Retina (tissue), 1 donor: ENCODE data around the gene RELN.

ENCODE experiments used
- DNase-seq: peaks from one replicate; pipeline ENCODE4 v3.0.0-alpha.2; 2016

The RELN gene

GRCh38 chr7:103446049-103446520 lies 543.4 kb downstream of the RELN start, which contains the start of gene SLC26A5:
TSS of gene SLC26A5 (minus strand) at chr7:103446207. CDS start at chr7:103421514, 24,693 bp downstream.
- peak; percentile 23 for DNase-seq

DNA sequence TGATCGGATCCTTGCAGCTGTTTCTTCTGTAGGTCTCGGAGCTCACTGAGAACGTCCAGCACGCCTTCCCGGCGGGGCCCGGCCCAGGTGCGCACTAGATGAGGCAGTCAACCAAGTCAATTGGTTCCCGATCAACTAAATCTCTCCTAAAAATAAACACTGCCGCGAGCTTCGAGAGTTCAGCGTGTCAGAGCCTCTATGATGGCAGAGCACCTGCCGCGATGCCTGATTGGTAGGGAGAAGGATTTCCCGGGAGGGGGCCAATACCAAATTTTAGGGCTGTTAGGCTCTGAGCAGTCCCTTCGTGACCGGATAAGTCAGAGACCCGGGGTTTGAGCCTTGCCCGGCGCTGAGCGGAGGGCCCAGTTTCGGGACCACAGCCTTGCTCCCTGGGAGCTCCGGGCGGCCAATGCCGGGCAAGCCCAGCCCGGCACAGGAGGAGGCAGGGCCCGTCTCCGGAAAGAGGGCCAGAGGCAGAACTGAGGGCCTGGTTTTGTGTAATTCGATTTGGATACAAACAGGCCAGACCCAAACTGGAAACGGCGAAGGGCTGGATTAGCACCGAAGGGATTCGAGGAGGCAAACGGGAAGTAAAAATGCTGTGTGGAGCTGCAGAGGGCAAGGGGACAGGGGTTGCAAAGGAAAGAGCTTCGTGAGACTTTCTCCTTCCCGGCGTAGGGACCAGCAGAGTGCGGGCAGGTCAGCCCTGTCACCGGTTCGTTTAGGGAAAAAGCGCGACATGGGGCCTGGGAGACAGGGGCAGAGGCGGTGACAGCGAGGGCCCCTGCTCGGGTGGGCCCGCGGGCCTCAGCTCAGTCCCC lies 544.0 kb downstream of the RELN start:
- DNase-seq, result peak; percentile 75

DNA sequence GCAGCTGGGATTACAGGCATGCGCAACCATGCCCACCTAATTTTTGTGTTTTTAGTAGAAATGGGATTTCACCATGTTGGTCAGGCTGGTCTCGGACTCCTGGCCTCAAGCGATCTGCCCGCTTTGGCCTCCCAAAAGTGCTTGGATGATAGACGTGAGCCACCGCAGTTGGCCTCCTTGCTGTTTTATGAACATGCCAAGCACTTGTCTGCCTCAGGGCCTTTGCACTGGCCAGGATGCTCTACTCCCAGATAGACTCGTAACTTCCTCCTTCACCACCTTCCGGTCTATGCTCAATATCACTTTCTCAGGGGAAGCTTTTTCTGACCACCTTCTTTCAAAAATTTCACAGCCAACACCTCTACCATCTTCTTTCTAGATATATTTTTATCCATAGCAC lies 549.8 kb downstream of the RELN start:
- DNase-seq, result no peak

- DNase-seq, result no peak
These were observed 551.8 kb downstream of the RELN start for GRCh38 chr7:103437623-103438022.

DNA sequence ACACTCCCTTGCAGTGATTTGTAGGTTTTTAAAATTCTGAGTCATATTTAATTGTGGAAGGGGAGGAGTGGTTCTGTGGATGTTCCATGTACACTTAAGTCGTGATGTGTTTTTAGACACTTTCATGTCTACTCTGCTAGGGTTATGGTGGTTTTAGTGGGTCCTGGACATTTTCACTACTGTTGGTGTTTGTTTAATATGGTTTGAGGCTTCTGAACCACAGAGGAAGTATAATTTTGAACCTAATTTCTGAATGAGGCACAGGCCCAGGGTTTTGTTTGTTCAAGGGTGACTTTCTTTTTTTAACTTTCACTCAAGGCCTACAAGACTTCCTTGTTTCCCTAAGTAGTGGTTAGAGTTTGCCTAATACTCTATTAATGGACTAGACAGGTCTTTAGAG lies 556.7 kb downstream of the RELN start:
- DNase-seq, result no peak

GRCh38 chr7:103425177-103425576 lies 564.3 kb downstream of the RELN start:
- no peak for DNase-seq

DNA sequence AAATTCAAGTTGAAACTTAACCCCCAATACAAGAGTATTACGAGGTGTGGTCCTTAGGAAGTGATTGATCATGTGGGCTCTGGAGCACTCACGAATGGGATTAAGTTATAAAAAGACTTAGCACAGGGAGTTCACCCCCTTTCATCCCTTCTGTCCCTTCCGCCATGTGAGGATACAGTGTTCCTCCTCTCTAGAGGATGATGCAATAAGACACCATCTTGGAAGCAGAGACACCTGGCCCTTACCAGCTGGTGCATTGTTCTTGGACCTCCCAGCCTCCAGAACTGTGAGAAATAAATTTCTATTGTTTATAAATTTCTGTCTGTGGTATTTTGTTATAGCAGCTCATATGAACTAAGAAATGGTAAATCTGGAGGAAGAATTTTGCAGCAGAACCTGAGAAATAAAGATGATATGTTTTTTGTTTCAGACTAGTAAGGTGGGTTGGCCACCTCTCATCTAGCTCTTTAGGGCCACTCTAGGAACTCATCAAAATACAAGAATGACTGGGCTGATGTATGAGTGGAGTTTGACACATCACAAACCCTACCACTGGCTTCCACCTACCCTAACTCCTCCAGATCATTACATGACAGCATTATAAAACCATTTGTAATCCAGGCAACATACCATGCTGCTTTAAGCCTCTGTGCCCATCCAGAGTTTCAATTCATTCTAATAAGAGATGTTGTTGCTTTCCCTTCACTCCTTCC lies 565.8 kb downstream of the RELN start:
- no peak for DNase-seq
